Upper lobe of right lung (tissue), 1 donor: ENCODE data around the gene NDC80. TPM values are rescaled to one million over a fixed set of nuclear protein-coding genes. Genes with fewer than 3 reads are reported as not detected.
A peak's percentile ranks its signal among the peaks of the same experiment; 100 is the strongest.
"Not testable (repeated sequence)": the region's sequence is repeated elsewhere in the genome, so short reads cannot be mapped to it uniquely, and the experiment has no call there.

ENCODE experiments used
- ATAC-seq: fragments of 200-7000 bp; cut with Tn5 transposase; one replicate; pipeline ENCODE4 v1.9.1; 2020; ENCODE audit warnings: mild to moderate bottlenecking, moderate library complexity
- DNase-seq: peaks from one replicate; pipeline ENCODE4 v3.0.0-alpha.2; 2020
- H3K27ac ChIP-seq: fragments of 200-600 bp; one replicate; pipeline ENCODE4 v1.8.0; 2022
- H3K27me3 ChIP-seq: fragments of 200-600 bp; one replicate; pipeline ENCODE4 v1.8.0; 2022; ENCODE audit warnings: mild to moderate bottlenecking
- H3K36me3 ChIP-seq: fragments of 200-600 bp; one replicate; pipeline ENCODE4 v1.8.0; 2022
- H3K4me1 ChIP-seq: fragments of 200-600 bp; one replicate; pipeline ENCODE4 v1.8.0; 2022
- H3K4me3 ChIP-seq: fragments of 200-600 bp; one replicate; pipeline ENCODE4 v1.8.0; 2022; ENCODE audit warnings: mild to moderate bottlenecking
- H3K9me3 ChIP-seq: fragments of 200-600 bp; one replicate; pipeline ENCODE4 v1.8.0; 2022
- CTCF ChIP-seq: fragments of 200-600 bp; IDR thresholded peaks from one replicate; pipeline ENCODE4 v1.8.0; 2022; ENCODE audit warnings: antibody characterized with exemption
- intact Hi-C: fragments of 100-400 bp; cut with DNase I; formaldehyde crosslinking; loops from one replicate; pipeline ENCODE4 v1.11.0; 2022
- long read RNA-seq: library from polyadenylated mRNA; unstranded; transcript quantifications from one replicate; pipeline ENCODE4 v2.0.0, GENCODE V29; 2021
- total RNA-seq: library from RNA; stranded (reverse); fragmentation: NEBNext Ultra II Directional; extraction: Animal tissue kit (Norgen Biotek cat#: 25700); gene quantifications from one replicate; pipeline ENCODE4 v1.2.1, GENCODE V29; 2021
- donor health status: DM: no; HTN: yes; CAD: no; lungs with severe emphysema.

NDC80 gene
- total RNA-seq, result 0.69 TPM
- long read RNA-seq, result 0 reads

GRCh38 chr18:2571200-2572170 lies at the start of gene NDC80, which contains the start of gene METTL4:
NDC80 (plus strand) TSS chr18:2571557; CDS start chr18:2572986, 1,429 bp downstream.
METTL4 (minus strand) TSS chr18:2571505; CDS start chr18:2567216, 4,289 bp downstream.
- no peak for TF ChIP-seq CTCF
- ATAC-seq, result peak; percentile 93
- Histone ChIP-seq H3K9me3 (no peaks in the 10 kb centered on the region), H3K36me3 (no peaks in the 10 kb centered on the region), H3K27me3 (no peaks in the 10 kb centered on the region), H3K4me1 (peaks cover 15% of the 10 kb centered on the region), H3K27ac (peak within 1 kb of the TSS; percentile 100), H3K4me3 (peak within 1 kb of the TSS; percentile 75)
- DNase-seq, result peak; percentile 93
- intact Hi-C loops, result no loop called here

DNA sequence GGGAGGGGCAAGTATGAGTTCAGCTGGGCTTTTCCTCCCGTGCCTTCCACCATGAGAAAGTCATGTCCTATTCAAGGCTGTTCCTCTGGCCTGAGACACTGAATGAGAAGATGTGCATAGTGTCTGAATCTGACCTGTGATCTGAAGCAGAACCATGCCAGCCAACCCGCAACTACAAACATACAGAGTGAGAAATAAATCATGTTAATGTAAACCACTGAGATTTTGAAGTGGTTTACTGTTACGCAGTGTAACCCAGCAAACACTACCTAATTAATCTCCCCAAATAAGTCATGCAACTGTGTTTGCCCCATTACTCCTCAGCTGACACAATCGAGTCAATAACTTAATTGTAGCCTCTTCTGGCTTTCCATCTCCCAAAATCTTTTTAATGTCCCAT lies 49.2 kb upstream of the NDC80 start:
- Histone ChIP-seq H3K27ac (no peak overlapping the region), H3K36me3 (no peaks in the 10 kb centered on the region), H3K4me3 (no peak overlapping the region), H3K27me3 (no peaks in the 10 kb centered on the region), H3K4me1 (no peaks in the 10 kb centered on the region), H3K9me3 (no peaks in the 10 kb centered on the region)
- DNase-seq, result no peak
- intact Hi-C loops, result no loop called here
- TF ChIP-seq CTCF, result no peak
- no peak for ATAC-seq

DNA sequence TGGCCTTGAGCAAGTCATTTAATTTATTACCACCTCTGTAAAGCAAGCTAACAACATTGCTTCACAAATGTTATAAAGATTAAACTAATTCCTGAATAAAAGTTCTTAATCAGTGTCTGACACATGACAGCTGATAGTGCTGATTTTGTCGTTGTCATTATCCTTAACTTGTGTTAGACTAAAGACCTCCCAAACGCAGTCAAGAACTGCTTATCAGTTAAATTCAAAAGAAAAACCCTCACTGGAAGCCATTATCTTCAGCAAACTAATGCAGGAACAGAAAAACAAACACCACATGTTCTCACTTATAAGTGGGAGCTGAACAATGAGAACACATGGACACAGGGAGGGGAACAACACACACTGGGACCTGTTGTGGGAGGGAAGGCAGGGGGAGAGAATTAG lies 46.6 kb upstream of the NDC80 start:
- intact Hi-C loops, H3K4me1 ChIP-seq, H3K36me3 ChIP-seq, H3K27me3 ChIP-seq, ATAC-seq, H3K9me3 ChIP-seq, DNase-seq, H3K27ac ChIP-seq, H3K4me3 ChIP-seq: not testable (repeated sequence)

DNA sequence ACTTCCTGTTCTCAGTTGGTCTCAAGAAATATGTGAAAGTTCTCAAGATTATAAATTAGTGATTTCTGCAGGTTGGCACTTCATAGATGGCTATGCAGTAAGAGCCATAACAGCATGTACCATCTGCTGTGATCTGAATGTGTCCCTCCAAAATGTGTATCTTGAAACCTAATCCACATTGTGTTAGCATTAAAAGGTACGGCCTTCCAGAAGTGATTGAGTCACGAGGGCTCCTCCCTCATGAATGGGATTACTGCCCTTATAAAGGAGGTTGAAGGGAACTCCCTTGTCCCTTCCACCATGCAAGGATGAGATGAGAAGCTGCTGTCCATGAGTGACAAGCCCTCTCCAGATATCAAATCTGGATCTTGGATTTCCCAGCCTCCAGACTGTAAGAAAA lies 45.0 kb upstream of the NDC80 start:
- Histone ChIP-seq H3K4me3 (no peak overlapping the region), H3K9me3 (no peaks in the 10 kb centered on the region), H3K4me1 (no peaks in the 10 kb centered on the region), H3K36me3 (no peaks in the 10 kb centered on the region), H3K27me3 (no peaks in the 10 kb centered on the region), H3K27ac (no peak overlapping the region)
- intact Hi-C loops, result no loop called here
- ATAC-seq (no peak), DNase-seq (no peak)
- TF ChIP-seq CTCF, result no peak

- no peaks in the 10 kb centered on the region for H3K27me3 ChIP-seq
- DNase-seq (no peak), ATAC-seq (no peak)
- no peak overlapping the region for H3K4me3 ChIP-seq
- intact Hi-C loops, result no loop called here
- H3K9me3 ChIP-seq, result no peaks in the 10 kb centered on the region
- no peak for TF ChIP-seq CTCF
- H3K27ac ChIP-seq, result no peak overlapping the region
- H3K4me1 ChIP-seq, result no peaks in the 10 kb centered on the region
- no peaks in the 10 kb centered on the region for H3K36me3 ChIP-seq
These were observed 42.2 kb upstream of the NDC80 start for GRCh38 chr18:2529154-2529553.

- DNase-seq, result no peak
- no peak for TF ChIP-seq CTCF
- Histone ChIP-seq H3K9me3 (no peaks in the 10 kb centered on the region), H3K4me3 (no peak overlapping the region), H3K36me3 (no peaks in the 10 kb centered on the region), H3K4me1 (no peaks in the 10 kb centered on the region), H3K27ac (no peak overlapping the region), H3K27me3 (no peaks in the 10 kb centered on the region)
- intact Hi-C loops, result no loop called here
- ATAC-seq, result no peak
These were observed 39.6 kb upstream of the NDC80 start for GRCh38 chr18:2531751-2532150.
